ENCODE results near the gene KIF19. TPM values are rescaled to one million over a fixed set of nuclear protein-coding genes. Genes with fewer than 3 reads are reported as not detected.
A peak's percentile ranks its signal among the peaks of the same experiment; 100 is the strongest.

The KIF19 gene
- total and polyA plus RNA-seq, 4 donors, result 0.42 to 2.1 (median 0.83) TPM

GRCh38 chr17:74357466-74357809, 31.4 kb downstream of the KIF19 start:
- H3K4me1 ChIP-seq (ENCODE audit: control insufficient read depth in 4 of 4, insufficient read depth in 4 of 4, low read length in 3 of 4), result peaks cover 2 to 11% (median 6%) of the 10 kb centered on the region in 4 donors

DNA sequence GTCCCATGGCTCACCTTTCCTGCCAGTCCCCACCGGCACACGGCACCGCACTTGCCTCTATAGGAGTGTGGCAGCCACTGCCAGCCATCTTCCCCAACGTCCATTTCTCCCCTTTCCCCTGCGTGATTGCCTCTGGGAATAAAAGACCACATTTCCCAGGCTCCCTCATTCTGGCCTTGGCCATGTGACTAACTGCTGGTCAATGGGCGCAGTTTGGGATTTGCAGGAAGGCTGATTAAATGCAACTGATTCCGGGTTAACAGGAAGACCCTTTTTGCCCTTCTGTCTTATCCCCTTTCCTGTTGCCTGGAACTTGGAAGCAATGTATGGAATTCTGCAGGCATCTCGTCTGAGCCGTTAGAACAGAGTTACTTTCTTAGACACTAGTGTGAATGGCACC, 32.7 kb downstream of the KIF19 start:
- Histone ChIP-seq H3K9ac (ENCODE audit: low read depth in 1 of 2, low read length in 2 of 2) (no peak overlapping the region), H3K27me3 (ENCODE audit: control insufficient read depth in 4 of 4, insufficient read depth in 4 of 4, low read length in 3 of 4) (peaks cover 0 to 8% (median 2%) of the 10 kb centered on the region in 4 donors), H3K9me3 (ENCODE audit: control insufficient read depth in 4 of 4, low read length in 3 of 4) (no peaks in the 10 kb centered on the region), H3K27ac (ENCODE audit: low read depth in 1 of 2, low read length in 2 of 2) (no peak overlapping the region), H3K4me3 (ENCODE audit: low read depth in 1 of 3, low read length in 3 of 3) (no peak overlapping the region), H3K36me3 (ENCODE audit: control insufficient read depth in 4 of 4, insufficient read depth in 3 of 4, low read depth in 1 of 4, low read length in 3 of 4) (no peaks in the 10 kb centered on the region), H3K4me1 (ENCODE audit: control insufficient read depth in 4 of 4, insufficient read depth in 4 of 4, low read length in 3 of 4) (peaks cover 2 to 11% (median 6%) of the 10 kb centered on the region in 4 donors)
- 66% methylated on average over 9 of the region's 9 CpGs for WGBS
- DNase-seq (ENCODE audit: low spot score), result no peak
- TF ChIP-seq, protein P1, sequence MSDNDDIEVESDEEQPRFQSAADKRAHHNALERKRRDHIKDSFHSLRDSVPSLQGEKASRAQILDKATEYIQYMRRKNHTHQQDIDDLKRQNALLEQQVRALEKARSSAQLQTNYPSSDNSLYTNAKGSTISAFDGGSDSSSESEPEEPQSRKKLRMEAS (IDR thresholded peaks at IDR 0.05), result no peak
- TF ChIP-seq, protein P2, sequence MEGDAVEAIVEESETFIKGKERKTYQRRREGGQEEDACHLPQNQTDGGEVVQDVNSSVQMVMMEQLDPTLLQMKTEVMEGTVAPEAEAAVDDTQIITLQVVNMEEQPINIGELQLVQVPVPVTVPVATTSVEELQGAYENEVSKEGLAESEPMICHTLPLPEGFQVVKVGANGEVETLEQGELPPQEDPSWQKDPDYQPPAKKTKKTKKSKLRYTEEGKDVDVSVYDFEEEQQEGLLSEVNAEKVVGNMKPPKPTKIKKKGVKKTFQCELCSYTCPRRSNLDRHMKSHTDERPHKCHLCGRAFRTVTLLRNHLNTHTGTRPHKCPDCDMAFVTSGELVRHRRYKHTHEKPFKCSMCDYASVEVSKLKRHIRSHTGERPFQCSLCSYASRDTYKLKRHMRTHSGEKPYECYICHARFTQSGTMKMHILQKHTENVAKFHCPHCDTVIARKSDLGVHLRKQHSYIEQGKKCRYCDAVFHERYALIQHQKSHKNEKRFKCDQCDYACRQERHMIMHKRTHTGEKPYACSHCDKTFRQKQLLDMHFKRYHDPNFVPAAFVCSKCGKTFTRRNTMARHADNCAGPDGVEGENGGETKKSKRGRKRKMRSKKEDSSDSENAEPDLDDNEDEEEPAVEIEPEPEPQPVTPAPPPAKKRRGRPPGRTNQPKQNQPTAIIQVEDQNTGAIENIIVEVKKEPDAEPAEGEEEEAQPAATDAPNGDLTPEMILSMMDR (IDR thresholded peaks at IDR 0.05; ENCODE audit: low read depth, low read length, missing input control), result no peak
- TF ChIP-seq NR2F2 (IDR thresholded peaks at IDR 0.05) (no peak), FOXA2 (IDR thresholded peaks at IDR 0.05) (no peak), HNF4G (IDR thresholded peaks at IDR 0.05) (no peak), FOXA1 (IDR thresholded peaks at IDR 0.05) (no peak), YY1 (IDR thresholded peaks at IDR 0.05) (no peak)

More at GRCh38 chr17:74357466-74357809, 31.4 kb downstream of the KIF19 start:
- Histone ChIP-seq H3K9ac (ENCODE audit: low read depth in 1 of 2, low read length in 2 of 2) (no peak overlapping the region), H3K4me3 (ENCODE audit: low read depth in 1 of 3, low read length in 3 of 3) (peak overlapping the region in 1 of 3 donors; percentile 20), H3K36me3 (ENCODE audit: control insufficient read depth in 4 of 4, insufficient read depth in 3 of 4, low read depth in 1 of 4, low read length in 3 of 4) (no peaks in the 10 kb centered on the region), H3K9me3 (ENCODE audit: control insufficient read depth in 4 of 4, low read length in 3 of 4) (no peaks in the 10 kb centered on the region), H3K27me3 (ENCODE audit: control insufficient read depth in 4 of 4, insufficient read depth in 4 of 4, low read length in 3 of 4) (peaks cover 1 to 8% (median 6%) of the 10 kb centered on the region in 4 donors), H3K27ac (ENCODE audit: low read depth in 1 of 2, low read length in 2 of 2) (no peak overlapping the region)
- 19% methylated on average over 32 of the region's 32 CpGs for WGBS
- TF ChIP-seq HNF4G (IDR thresholded peaks at IDR 0.05), result no peak
- TF ChIP-seq, protein P3, sequence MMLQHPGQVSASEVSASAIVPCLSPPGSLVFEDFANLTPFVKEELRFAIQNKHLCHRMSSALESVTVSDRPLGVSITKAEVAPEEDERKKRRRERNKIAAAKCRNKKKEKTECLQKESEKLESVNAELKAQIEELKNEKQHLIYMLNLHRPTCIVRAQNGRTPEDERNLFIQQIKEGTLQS (IDR thresholded peaks at IDR 0.05), result no peak
- TF ChIP-seq YY1 (IDR thresholded peaks at IDR 0.05), result no peak
- no peak for DNase-seq (ENCODE audit: low spot score)

DNA sequence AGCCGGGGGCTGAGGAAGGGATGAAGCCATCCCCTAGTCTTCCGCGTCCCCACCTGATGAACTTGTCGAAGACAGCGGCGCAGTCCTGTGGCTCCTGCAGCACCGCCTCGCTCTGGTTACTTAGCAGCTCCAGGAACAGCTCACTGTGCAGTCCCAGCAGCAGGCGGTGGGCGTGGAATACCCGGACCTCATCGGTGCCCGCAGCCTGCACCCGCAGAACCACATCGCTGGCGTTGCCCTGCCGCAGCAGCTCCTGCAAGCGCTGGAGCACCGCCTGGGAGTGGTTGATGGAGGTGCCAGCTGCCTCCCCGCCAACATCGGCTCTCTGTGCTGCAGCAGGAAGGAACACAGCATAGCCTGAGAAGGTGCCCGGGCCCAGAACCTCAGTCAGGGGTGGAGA, 33.9 kb downstream of the KIF19 start:
- Histone ChIP-seq H3K36me3 (ENCODE audit: control insufficient read depth in 4 of 4, insufficient read depth in 3 of 4, low read depth in 1 of 4, low read length in 3 of 4) (no peaks in the 10 kb centered on the region), H3K27ac (ENCODE audit: low read depth in 1 of 2, low read length in 2 of 2) (no peak overlapping the region), H3K4me1 (ENCODE audit: control insufficient read depth in 4 of 4, insufficient read depth in 4 of 4, low read length in 3 of 4) (peaks cover 2 to 11% (median 6%) of the 10 kb centered on the region in 4 donors), H3K4me3 (ENCODE audit: low read depth in 1 of 3, low read length in 3 of 3) (no peak overlapping the region), H3K9ac (ENCODE audit: low read depth in 1 of 2, low read length in 2 of 2) (no peak overlapping the region), H3K9me3 (ENCODE audit: control insufficient read depth in 4 of 4, low read length in 3 of 4) (no peaks in the 10 kb centered on the region), H3K27me3 (ENCODE audit: control insufficient read depth in 4 of 4, insufficient read depth in 4 of 4, low read length in 3 of 4) (peaks cover 0 to 8% (median 2%) of the 10 kb centered on the region in 4 donors)
- TF ChIP-seq, protein P2 (IDR thresholded peaks at IDR 0.05; ENCODE audit: low read depth, low read length, missing input control), result no peak
- TF ChIP-seq FOXA1 (IDR thresholded peaks at IDR 0.05) (no peak), HNF4G (IDR thresholded peaks at IDR 0.05) (no peak), GABPA (IDR thresholded peaks at IDR 0.05 in 1 of 2, conservative IDR thresholded peaks at IDR 0.05 in 1 of 2) (no peak), RAD21 (IDR thresholded peaks at IDR 0.05) (no peak), HNF4A (conservative IDR thresholded peaks at IDR 0.05) (no peak), NR2F2 (IDR thresholded peaks at IDR 0.05) (no peak), SP1 (IDR thresholded peaks at IDR 0.05) (no peak), RXRA (IDR thresholded peaks at IDR 0.05) (no peak), TAF1 (conservative IDR thresholded peaks at IDR 0.05) (no peak)
- TF ChIP-seq, protein P4, sequence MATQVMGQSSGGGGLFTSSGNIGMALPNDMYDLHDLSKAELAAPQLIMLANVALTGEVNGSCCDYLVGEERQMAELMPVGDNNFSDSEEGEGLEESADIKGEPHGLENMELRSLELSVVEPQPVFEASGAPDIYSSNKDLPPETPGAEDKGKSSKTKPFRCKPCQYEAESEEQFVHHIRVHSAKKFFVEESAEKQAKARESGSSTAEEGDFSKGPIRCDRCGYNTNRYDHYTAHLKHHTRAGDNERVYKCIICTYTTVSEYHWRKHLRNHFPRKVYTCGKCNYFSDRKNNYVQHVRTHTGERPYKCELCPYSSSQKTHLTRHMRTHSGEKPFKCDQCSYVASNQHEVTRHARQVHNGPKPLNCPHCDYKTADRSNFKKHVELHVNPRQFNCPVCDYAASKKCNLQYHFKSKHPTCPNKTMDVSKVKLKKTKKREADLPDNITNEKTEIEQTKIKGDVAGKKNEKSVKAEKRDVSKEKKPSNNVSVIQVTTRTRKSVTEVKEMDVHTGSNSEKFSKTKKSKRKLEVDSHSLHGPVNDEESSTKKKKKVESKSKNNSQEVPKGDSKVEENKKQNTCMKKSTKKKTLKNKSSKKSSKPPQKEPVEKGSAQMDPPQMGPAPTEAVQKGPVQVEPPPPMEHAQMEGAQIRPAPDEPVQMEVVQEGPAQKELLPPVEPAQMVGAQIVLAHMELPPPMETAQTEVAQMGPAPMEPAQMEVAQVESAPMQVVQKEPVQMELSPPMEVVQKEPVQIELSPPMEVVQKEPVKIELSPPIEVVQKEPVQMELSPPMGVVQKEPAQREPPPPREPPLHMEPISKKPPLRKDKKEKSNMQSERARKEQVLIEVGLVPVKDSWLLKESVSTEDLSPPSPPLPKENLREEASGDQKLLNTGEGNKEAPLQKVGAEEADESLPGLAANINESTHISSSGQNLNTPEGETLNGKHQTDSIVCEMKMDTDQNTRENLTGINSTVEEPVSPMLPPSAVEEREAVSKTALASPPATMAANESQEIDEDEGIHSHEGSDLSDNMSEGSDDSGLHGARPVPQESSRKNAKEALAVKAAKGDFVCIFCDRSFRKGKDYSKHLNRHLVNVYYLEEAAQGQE (IDR thresholded peaks at IDR 0.05), result no peak
- DNase-seq (ENCODE audit: low spot score), result no peak
- WGBS, result 89% methylated on average over 22 of the region's 22 CpGs

Measured in liver (tissue), 9 donors.